HG02870 (cell line): Measurements from ENCODE around the gene CFAP90.
A peak's percentile ranks its signal among the peaks of the same experiment; 100 is the strongest.

ENCODE experiments used
- ATAC-seq: cut with Tn5 transposase; IDR thresholded peaks from one replicate; pipeline ENCODE4 v1.9.1; 2021; ENCODE audit warnings: mild to moderate bottlenecking, moderate library complexity; ENCODE audit not compliant: unreplicated experiment

CFAP90 gene

DNA sequence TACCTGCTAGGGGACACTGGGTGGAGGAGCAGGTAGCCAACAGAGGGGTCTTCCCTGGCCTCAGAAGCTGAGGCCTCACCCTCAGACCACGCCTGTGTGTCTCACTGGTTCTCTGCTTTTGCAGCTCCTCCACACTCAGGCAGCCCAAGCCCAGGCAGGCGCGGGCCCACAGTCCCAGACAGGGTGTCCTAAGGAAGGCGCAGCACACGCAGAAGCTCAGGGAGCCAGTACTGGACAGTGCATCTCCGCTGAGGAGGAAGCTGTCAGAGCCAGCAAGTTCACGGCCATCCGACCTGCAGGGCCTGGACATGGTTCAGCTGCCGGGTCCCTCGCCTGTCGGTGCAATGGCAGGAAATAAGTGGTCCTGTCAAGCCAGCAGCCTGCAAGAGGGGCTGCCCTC lies 25.3 kb downstream of the CFAP90 start:
- ATAC-seq: no peak

DNA sequence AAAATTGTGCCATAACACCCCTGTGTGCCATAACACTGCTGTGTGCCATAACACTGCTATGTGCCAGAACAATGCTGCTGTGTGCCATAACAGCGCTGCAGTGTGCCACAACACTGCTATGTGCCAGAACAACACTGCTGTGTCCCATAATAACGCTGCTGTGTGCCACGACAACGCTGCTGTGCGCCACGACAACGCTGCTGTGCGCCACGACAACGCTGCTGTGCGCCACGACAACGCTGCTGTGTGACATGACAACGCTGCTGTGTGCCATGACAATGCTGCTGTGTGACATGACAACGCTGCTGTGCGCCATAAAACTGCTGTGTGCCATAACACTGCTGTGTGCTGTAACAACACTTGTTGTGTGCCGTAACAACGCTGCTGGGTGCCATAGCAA lies 25.9 kb downstream of the CFAP90 start:
- no peak for ATAC-seq

DNA sequence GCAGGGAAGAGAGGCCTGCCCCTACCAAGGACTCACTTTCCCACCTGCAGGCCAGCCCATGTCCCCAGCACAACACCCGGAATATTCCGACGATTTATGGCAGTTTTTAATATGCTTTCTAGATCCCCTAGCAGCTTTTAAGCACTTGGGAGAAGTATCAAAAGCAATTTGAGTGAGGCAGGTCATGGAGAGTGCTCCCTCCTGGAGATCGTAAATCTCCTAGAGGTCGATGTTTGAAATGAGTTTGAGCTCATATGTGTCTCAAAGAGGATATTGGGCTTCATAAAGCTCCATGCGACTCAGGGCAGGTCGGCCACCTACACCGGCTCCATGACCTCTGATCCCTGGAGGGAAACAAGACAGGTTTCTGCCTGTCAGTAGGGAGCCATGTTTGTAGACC lies 27.3 kb downstream of the CFAP90 start:
- no peak for ATAC-seq

DNA sequence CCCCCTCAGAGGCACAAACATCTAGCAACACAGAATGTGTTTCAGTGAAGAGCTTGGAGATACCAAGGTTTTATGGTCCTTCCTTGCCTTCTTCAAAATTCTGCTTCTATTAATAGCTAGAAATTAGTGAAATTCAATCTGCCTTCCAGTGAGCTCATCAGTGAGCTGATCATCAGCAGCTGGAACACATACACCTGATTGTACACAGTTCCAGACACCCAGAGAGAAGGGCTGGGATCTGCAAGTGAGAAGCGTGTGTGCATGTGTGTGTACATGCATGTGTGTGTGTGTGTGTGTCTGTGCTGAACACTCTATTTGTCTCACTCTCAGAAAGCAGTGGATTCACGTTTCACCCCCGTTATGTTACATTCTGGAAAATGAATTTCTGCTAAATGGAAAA lies 28.5 kb downstream of the CFAP90 start:
- ATAC-seq: no peak

DNA sequence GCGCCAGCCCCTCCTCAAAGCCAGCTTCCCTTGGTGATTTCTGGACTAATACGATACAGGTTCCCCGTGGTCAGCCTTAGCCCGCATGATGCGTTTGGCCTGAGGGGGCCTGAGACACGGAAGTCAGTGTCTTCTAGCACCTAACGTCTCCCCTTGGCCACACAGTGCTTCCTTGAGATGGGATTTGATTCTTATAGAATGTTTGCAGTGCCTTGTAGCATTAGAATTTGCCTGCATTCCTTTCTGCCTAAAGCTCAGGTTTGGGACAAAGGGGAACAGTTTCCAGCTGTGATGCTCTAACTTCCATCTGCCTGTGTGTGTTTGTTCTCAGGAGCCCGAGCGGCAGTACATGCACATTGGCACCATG lies 34.4 kb downstream of the CFAP90 start:
- ATAC-seq: no peak

DNA sequence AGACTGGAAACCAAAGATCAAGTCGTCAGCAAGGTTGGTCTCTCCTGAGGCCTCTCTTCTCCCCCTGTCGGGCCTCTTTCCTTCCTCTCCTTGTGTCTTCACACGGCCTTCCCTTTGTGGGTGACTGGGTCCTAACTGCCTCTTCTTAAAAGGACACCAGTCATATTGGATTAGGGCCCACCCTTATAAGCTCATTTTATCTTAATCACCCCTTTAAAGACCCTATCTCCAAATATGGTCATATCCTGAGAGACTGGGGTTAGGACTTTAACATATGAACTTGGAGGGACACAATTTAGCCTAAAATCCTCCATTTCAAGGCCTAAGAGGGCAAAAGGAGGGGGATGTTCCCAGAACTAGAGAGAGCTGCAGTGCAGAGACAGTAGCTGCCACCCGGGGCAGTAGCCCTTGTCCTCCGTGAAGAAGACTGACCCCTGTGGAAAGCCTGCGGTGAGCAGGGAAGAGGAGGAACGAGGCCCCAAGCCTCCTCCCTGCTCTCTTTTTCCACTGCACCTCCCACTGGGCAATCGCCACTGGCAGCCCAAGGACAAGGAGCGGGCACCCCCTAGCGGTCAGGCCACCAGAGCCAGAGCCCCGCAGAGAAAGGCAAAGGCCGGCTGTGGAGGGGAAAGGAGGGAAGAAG lies 34.9 kb downstream of the CFAP90 start:
- ATAC-seq: peak; percentile 77

DNA sequence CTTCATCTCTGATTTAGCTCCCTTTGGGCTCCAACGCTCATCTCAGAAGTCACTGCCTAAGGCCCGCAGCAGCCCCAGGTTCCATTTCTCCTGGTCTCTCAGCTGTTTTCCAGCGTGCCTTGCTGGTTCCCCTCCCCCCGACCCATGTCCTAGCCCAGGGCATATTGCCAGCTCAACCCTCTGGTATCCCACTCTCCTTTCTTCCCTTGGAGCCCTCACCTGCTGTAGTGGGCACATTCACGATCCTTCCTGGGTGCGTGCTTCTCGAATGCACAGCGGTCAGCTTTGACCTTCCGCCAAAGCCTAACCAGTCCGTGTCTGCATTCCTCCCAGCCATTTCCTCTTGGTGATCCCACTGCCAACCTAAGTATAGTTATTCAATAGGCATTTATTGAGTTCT lies 36.1 kb downstream of the CFAP90 start:
- ATAC-seq: no peak

DNA sequence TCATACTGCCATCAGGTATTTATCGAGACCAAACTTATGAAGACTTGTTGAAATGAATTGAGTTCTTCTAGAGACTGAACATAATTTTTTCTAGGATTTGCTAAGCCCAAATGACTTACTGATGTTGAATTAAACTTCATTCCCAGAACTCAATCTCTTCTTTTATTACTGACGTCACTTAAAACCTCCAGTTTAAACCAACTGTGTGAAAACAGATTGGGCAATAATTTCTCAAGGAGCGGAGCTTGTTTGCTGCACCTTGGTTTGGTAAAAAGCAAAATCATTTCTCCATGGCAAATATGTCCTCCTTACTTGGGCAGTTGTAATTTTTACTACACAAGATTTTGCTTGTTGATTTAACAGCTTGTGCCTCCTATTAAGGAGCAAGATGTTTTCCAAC lies 37.4 kb downstream of the CFAP90 start:
- ATAC-seq: no peak

DNA sequence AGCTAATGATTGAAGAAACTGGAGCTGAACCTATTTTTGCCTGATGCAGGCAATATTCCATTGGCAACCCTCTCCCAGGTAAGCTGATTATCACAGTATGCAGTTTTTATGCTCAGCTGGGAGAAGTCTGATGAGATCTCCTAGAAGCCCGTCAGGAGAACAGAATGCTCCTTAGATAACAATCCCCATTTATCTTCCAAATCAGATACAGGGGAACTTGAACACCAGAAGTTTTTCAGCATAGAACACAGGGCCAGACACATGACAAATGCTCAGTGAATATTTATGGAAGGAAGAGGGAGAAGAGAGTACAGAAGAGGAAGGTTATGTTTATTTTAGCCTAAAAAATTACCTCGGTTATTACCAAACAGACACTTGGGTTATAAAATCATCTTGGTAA lies 37.9 kb downstream of the CFAP90 start:
- ATAC-seq: no peak

DNA sequence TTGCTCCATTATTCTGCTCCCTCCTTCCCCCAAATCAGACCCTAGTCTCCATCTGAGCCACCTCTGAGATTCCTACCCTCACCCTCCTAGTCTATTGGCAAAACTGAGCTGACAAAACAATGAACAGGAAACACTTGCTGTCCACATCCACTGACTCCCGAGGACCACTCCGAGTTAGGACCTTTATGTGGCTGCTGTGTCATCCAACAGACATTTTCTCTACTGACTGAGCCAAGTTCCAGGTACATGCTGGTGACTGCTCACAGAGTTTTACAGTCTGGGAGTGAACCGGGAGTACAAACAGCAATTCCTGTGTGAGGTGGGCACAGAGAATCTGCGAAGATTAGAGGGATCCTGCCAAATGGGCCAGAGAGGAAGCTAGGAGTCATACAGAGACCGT lies 39.2 kb downstream of the CFAP90 start:
- ATAC-seq: no peak

DNA sequence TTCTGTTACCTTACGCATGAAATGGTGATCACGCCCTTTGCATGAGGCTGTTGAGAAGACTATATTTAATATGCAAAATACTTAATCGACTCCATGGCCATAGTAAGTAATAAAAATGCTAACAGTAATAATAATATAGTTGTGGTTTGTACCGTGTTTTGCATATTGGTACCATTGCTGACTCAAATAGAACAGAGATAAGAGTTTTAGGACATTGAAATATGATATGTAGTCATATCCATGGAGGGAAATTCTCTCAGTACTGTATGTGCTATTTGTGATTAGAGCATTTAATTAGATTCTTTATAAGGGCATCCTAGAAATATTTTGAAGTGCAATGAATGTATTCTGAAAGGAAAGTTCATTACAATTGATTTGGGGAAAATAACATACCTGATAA lies 41.9 kb downstream of the CFAP90 start:
- ATAC-seq: no peak

DNA sequence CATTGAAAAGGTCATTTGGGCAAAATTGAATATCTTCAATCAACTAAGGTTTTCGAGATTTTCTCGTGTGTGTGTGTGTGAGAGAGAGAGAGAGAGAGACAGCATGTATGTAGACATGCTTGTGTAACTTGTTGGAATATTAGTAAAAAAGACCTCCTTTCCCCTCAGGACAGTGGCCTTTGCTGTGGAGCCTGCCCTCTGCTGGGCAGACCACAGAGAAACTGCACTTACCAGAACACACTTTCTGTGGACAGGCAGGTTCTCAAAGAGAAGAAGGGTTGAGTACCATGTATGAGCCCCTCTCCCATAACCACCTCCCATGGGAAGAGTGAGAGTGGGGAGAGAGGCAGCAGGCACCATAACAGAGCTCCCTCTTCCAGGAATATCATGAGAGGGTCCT lies 45.6 kb downstream of the CFAP90 start:
- ATAC-seq: no peak

DNA sequence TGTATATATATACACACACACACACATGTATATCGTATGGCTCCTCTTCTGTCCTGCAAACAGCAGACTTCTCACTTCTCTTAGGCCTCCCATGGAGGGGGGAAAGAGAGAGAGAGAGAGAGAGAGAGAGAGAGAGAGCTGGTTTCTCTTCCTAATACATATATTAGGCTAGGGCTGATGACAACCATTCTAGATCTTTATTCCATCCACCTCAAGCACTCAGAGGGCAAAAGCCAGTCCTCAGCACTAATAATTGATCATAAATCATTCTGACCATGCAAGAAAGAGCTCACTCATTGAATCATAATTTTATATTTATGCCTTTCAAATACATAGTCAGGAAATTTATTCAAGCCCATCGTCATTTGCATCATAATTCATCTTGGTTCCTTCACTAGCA lies 47.0 kb downstream of the CFAP90 start:
- ATAC-seq: no peak

DNA sequence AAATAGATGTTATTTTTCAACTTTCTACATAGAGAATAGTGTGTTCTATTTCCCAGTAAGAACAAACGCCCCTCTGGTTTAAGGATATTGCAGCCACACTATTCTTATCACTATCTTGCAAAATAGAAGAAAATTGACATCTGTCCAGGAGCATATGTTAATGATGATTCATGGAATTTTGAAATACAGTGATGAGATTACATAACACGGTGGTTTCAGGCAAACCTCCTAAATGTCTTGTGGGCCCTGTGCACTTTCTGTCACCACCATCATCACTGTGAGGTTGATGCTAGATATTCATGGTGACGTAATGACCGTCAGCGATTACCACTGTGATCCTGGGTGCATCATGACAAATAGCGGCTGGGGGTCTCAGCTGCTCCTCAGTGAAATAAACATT lies 48.1 kb downstream of the CFAP90 start:
- ATAC-seq: no peak

DNA sequence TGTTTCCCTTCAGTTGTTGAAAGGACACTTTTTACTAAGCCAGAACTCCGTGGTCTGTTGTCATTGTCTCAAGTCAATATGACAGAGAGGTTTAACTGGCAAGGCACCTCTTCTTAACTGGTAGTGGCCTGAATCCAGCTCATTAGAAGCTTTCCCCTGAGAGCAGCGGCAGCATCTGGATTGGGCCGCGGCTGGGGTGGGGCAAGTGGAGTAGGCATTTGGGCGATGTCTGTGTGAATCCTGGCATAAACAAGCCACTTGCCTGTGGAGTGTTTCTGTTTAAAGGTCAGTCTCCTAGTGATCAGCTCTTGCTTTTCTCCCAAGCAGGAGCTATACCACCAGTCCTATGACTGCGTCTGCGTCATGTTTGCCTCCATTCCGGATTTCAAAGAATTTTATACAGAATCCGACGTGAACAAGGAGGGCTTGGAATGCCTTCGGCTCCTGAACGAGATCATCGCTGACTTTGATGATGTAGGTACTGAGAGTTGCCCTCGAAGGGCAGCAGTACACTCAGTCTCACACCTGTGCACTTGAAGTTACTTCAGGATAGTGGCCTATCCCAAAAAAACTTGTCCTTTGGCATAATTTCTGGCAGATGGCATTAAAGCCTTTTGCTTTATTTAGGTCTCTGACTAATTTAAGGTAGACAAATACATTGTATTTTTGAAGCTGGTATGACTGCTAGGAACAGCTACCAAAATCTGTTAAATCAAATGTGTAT lies 48.9 kb downstream of the CFAP90 start:
- no peak for ATAC-seq

DNA sequence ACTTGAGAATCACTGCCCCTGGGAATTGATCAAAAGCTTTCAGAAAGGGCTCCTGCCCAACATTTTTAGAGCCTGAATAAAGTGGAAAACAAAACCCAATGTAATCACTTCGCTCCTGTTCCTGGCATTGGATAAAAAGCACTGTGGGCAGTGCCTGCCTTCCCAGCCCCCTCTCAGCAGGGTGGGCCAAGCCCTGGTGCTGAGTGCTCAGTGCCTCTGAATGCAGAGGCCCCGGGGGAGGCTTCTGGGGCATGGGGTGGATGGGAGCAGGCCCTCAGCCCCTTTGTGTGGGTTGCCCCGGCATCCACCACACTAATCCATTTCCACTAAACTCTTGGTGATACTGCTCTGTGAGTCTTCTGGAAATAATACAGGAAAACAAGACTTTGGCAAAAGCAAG lies 55.6 kb downstream of the CFAP90 start:
- no peak for ATAC-seq

DNA sequence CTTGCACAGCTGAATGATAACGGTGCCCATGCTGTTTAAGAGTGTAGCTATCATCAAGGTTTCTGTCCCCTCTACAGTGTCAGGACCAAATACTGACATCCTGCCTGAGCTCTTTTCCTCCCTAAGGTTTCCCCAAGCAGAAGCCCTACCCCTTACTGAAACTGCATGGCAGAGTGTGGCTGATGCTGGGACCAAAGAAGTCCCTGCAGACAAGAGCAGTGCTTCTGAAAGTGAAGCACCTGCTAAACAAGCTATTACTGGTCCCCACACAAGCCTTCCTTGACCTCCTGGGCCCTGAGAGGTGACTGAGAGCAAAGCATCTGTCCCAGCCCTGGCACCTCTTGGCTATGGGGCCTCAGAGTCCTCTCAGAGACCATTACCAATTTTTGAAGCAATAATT lies 56.1 kb downstream of the CFAP90 start:
- peak; percentile 39 for ATAC-seq

DNA sequence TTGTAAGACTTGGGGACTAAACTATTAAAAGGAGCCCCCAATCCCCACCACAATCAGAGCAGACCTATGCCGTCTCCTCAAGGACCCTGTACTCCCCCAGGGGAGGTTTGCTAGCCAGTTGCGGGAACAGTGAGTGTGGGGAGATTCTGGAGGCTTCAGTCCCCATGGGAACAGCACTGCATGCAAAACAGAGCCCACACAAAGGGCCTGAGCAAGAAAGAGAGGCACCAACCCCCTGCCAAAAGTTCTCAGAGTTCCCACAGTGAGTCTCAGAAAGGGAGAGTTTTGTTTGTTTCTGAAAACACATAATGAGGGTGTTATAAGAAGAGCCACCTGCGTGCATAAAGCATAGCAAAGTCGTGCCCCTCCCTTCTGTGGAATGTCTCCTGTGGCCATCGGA lies 56.6 kb downstream of the CFAP90 start:
- ATAC-seq: peak; percentile 86

DNA sequence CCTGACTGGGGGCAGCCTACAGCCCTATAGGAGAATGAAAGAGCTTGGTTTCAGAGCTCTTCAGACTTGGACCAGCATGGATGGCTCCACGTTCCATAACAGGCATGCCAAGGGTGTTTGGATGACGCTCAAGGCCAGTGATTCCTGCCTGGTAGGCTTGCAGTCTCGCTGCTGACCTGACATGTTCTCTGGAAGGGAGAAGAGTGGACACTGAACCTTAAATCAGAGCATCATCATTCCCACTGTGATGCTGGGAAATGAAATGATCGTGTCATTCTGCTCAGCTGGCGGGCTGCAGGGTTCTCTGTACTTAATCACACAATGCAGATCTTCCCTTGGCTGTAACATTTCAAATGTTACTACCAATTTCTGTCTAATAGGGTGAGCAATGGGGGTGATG lies 57.0 kb downstream of the CFAP90 start:
- ATAC-seq: peak; percentile 10

DNA sequence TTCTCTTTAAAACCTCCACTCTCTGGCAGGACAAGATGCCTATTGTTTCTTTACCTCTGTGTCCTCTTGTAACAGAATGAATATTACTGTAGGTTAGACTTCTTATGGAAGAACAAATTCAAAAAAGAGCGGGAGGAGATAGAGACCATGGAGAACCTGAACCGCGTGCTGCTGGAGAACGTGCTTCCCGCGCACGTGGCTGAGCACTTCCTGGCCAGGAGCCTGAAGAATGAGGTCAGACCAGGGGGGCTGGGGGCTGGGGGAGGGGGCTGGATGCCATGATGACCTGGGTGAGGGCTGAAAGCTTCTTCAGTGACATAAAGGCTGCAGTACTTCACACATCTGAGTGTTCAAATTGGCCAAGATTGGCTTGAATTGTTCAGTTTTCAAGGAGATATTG lies 61.4 kb downstream of the CFAP90 start:
- ATAC-seq: no peak

DNA sequence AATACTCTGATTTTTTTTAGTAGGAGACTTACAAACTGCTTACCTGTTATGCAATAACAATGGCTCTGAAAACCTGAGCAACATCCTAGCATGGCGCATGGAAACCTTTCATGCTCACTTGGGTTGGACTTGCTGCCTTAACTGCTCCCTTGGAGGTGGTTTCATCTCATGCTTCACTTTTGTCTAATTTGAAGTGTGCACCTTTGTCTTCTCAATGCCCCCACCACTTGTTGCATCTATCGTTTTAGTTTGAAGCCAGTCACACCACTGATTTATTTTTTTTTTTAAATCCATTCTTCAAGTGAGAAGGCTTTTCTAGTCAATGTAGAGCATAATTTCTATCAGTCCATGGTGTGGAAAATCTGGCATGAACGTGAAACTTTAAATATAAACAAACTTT lies 63.2 kb downstream of the CFAP90 start:
- no peak for ATAC-seq

DNA sequence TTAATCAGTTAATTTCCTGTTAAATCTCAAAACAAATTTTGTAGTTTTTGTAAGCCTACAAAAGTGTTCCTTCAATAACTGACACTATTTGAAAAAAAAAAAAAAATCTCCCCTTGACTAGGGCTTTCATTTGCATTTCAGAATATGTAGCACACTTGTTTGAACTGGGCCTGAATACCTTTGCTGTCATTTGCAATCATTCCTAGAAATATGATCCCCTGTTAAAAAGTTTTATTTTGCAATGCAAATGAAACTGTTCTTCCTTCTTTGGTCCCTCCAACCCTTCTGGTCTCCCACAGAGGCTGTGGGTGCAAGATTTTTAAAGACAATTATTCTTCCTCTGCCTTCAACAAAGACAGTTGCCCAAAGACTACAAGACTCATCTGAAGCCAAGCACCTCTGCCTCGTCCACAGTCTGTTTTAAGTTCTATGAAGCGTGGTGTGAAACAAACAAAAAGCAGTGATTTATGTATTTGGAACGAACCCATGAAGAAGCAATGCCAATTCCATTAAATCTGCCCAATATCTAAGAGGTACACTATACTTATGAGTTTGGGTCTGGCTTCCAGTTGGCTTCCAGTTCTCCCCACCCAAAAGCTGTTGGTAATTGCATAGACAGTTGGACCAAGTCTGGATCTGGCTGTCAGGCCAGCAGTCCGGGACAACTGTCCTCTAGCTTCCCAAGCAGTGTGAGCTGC lies 66.1 kb downstream of the CFAP90 start:
- ATAC-seq: no peak
